ENCODE measurements around the gene SOX4. TPM values are rescaled to one million over a fixed set of nuclear protein-coding genes. Genes with fewer than 3 reads are reported as not detected.
"Not testable (repeated sequence)": the region's sequence is repeated elsewhere in the genome, so short reads cannot be mapped to it uniquely, and the experiment has no call there.

The SOX4 gene
- total RNA-seq, 1 experiment from 2014 or later = 67.0 TPM

- H3K79me2 ChIP-seq (ENCODE audit: insufficient read depth, low read length); DNase-seq (ENCODE audit: low read depth, low spot score); CTCF ChIA-PET; POLR2A ChIA-PET; H3K36me3 ChIP-seq (ENCODE audit: control insufficient read depth in 1 of 2, insufficient read depth in 2 of 2, low read length in 2 of 2); H3K9me3 ChIP-seq (ENCODE audit: control insufficient read depth in 1 of 2, insufficient read depth in 1 of 2, low read depth in 1 of 2, low read length in 2 of 2); H4K20me1 ChIP-seq (ENCODE audit: insufficient read depth); H3K27me3 ChIP-seq (ENCODE audit: insufficient read depth, low read length); intact Hi-C loops (cut with micrococcal nuclease); RAD21 ChIA-PET (ENCODE audit: low non-redundant PET in 1 of 2, low total read pairs in 2 of 2, uncharacterized antibody in 2 of 2, unreplicated experiment in 2 of 2); H3K9ac ChIP-seq (ENCODE audit: low read length); H3K4me3 ChIP-seq (replicated peaks in 1 of 2; ENCODE audit: low read depth in 1 of 2, low read length in 2 of 2); H2AFZ ChIP-seq (ENCODE audit: low read depth, low read length, poor library complexity, severe bottlenecking); ATAC-seq; BruUV-seq (replicated peaks); H3K4me1 ChIP-seq (ENCODE audit: control insufficient read depth in 1 of 2, insufficient read depth in 2 of 2, low read length in 2 of 2); H3K27ac ChIP-seq (ENCODE audit: low read depth, low read length); H3K4me2 ChIP-seq (ENCODE audit: low read length); H3K9me2 ChIP-seq (ENCODE audit: insufficient read depth): not testable (repeated sequence)
These were observed 41.3 kb upstream of the SOX4 start for GRCh38 chr6:21552286-21552685.

GRCh38 chr6:21554286-21554685 lies 39.3 kb upstream of the SOX4 start:
- no peaks in the 10 kb centered on the region for H4K20me1 ChIP-seq (ENCODE audit: insufficient read depth)
- DNase-seq (ENCODE audit: low read depth, low spot score) (no peak), ATAC-seq (no peak)
- POLR2A ChIA-PET = no interaction called here
- no peak overlapping the region for H2AFZ ChIP-seq (ENCODE audit: low read depth, low read length, poor library complexity, severe bottlenecking)
- no peaks in the 10 kb centered on the region for H3K9me2 ChIP-seq (ENCODE audit: insufficient read depth)
- no peaks in the 10 kb centered on the region for H3K79me2 ChIP-seq (ENCODE audit: insufficient read depth, low read length)
- H3K9me3 ChIP-seq (ENCODE audit: control insufficient read depth in 1 of 2, insufficient read depth in 1 of 2, low read depth in 1 of 2, low read length in 2 of 2) = peaks cover 0 to 3% of the 10 kb centered on the region in 2 experiments; a peak in 1 of 4 replicates
- CTCF ChIA-PET = no interaction called here
- no peaks in the 10 kb centered on the region for H3K4me1 ChIP-seq (ENCODE audit: control insufficient read depth in 1 of 2, insufficient read depth in 2 of 2, low read length in 2 of 2)
- H3K27ac ChIP-seq (ENCODE audit: low read depth, low read length) = no peak overlapping the region
- H3K36me3 ChIP-seq (ENCODE audit: control insufficient read depth in 1 of 2, insufficient read depth in 2 of 2, low read length in 2 of 2) = no peaks in the 10 kb centered on the region
- no peak for TF ChIP-seq EZH2phosphoT487 (IDR thresholded peaks at IDR 0.05; ENCODE audit: borderline replicate concordance)
- no peak overlapping the region for H3K9ac ChIP-seq (ENCODE audit: low read length)
- BruUV-seq (replicated peaks) = no TSS peak
- H3K4me2 ChIP-seq (ENCODE audit: low read length) = no peak overlapping the region
- H3K27me3 ChIP-seq (ENCODE audit: insufficient read depth, low read length) = no peaks in the 10 kb centered on the region
- H3K4me3 ChIP-seq (replicated peaks in 1 of 2; ENCODE audit: low read depth in 1 of 2, low read length in 2 of 2) = no peak overlapping the region
- RAD21 ChIA-PET (ENCODE audit: low non-redundant PET in 1 of 2, low total read pairs in 2 of 2, uncharacterized antibody in 2 of 2, unreplicated experiment in 2 of 2) = no interaction called here
- intact Hi-C loops (cut with micrococcal nuclease) = no loop called here

- Histone ChIP-seq H2AFZ (ENCODE audit: low read depth, low read length, poor library complexity, severe bottlenecking) (no peak overlapping the region), H3K9me2 (ENCODE audit: insufficient read depth) (no peaks in the 10 kb centered on the region), H3K4me1 (ENCODE audit: control insufficient read depth in 1 of 2, insufficient read depth in 2 of 2, low read length in 2 of 2) (no peaks in the 10 kb centered on the region), H3K4me2 (ENCODE audit: low read length) (no peak overlapping the region), H3K9me3 (ENCODE audit: control insufficient read depth in 1 of 2, insufficient read depth in 1 of 2, low read depth in 1 of 2, low read length in 2 of 2) (no peaks in the 10 kb centered on the region), H3K4me3 (replicated peaks in 1 of 2; ENCODE audit: low read depth in 1 of 2, low read length in 2 of 2) (no peak overlapping the region), H3K9ac (ENCODE audit: low read length) (no peak overlapping the region), H3K27ac (ENCODE audit: low read depth, low read length) (no peak overlapping the region), H3K79me2 (ENCODE audit: insufficient read depth, low read length) (no peaks in the 10 kb centered on the region), H3K27me3 (ENCODE audit: insufficient read depth, low read length) (no peaks in the 10 kb centered on the region), H3K36me3 (ENCODE audit: control insufficient read depth in 1 of 2, insufficient read depth in 2 of 2, low read length in 2 of 2) (no peaks in the 10 kb centered on the region), H4K20me1 (ENCODE audit: insufficient read depth) (no peaks in the 10 kb centered on the region)
- no TSS peak for BruUV-seq (replicated peaks)
- ATAC-seq (no peak), DNase-seq (ENCODE audit: low read depth, low spot score) (no peak)
- CTCF ChIA-PET = no interaction called here
- TF ChIP-seq CEBPB (IDR thresholded peaks at IDR 0.05; ENCODE audit: low read depth) (no peak), JUND (IDR thresholded peaks at IDR 0.05) (no peak), RAD21 (IDR thresholded peaks at IDR 0.05; ENCODE audit: low read depth) (no peak), SP1 (IDR thresholded peaks at IDR 0.05; ENCODE audit: low read depth) (no peak), ATF3 (IDR thresholded peaks at IDR 0.05) (no peak), CTCF (IDR thresholded peaks at IDR 0.05 in 2 of 3, conservative IDR thresholded peaks at IDR 0.05 in 1 of 3; ENCODE audit: borderline replicate concordance in 1 of 3, insufficient read depth in 1 of 3, low read depth in 2 of 3, low read length in 2 of 3) (no peak), EGR1 (IDR thresholded peaks at IDR 0.05; ENCODE audit: low read depth) (no peak)
- POLR2A ChIA-PET = no interaction called here
- RAD21 ChIA-PET (ENCODE audit: low non-redundant PET in 1 of 2, low total read pairs in 2 of 2, uncharacterized antibody in 2 of 2, unreplicated experiment in 2 of 2) = no interaction called here
- intact Hi-C loops (cut with micrococcal nuclease) = no loop called here
These were observed 38.4 kb upstream of the SOX4 start for GRCh38 chr6:21555197-21555596.
